ENCODE data around the gene ERC2. TPM values are rescaled to one million over a fixed set of nuclear protein-coding genes. Genes with fewer than 3 reads are reported as not detected.

ERC2 gene
- total and polyA plus RNA-seq, 2 of the 8 experiments (the other 6 are each of a cell fraction or from before 2014, with no cell fraction given), result 16.4 to 22.8 TPM

- Histone ChIP-seq H3K79me1 (ENCODE audit: low read depth, low read length) (no peaks in the 10 kb centered on the region), H3K23ac (ENCODE audit: insufficient read length) (no peak overlapping the region), H2BK20ac (ENCODE audit: low read length) (no peak overlapping the region), H3K36me3 (ENCODE audit: control insufficient read depth in 2 of 4, insufficient read depth in 4 of 4, low read length in 3 of 4) (no peaks in the 10 kb centered on the region), H3K4me1 (replicated peaks in 1 of 4; ENCODE audit: control insufficient read depth in 3 of 4, insufficient read depth in 4 of 4, low read length in 3 of 4) (no peaks in the 10 kb centered on the region), H3K4ac (replicated peaks; ENCODE audit: insufficient read length, low read depth, low read length) (no peak overlapping the region), H3K23me2 (ENCODE audit: low read depth, low read length) (no peaks in the 10 kb centered on the region; the same call in 1 of the 2 replicates), H3K56ac (replicated peaks; ENCODE audit: insufficient read length, low read depth, low read length) (no peak overlapping the region), H3K4me2 (ENCODE audit: insufficient read depth in 1 of 2, low read depth in 2 of 2, low read length in 2 of 2) (no peak overlapping the region), H4K8ac (ENCODE audit: extremely low read depth, insufficient read depth, low read length) (no peak overlapping the region), H3K4me3 (ENCODE audit: extremely low read depth in 1 of 4, insufficient read depth in 2 of 4, low read depth in 3 of 4, low read length in 4 of 4) (no peak overlapping the region), H2BK120ac (replicated peaks; ENCODE audit: low read depth, low read length) (no peak overlapping the region), H3K79me2 (ENCODE audit: control insufficient read depth in 1 of 2, insufficient read depth in 2 of 2, low read length in 2 of 2) (no peaks in the 10 kb centered on the region), H3K9me3 (ENCODE audit: insufficient read depth in 2 of 2, low read depth in 1 of 2, low read length in 1 of 2) (no peaks in the 10 kb centered on the region), H2BK15ac (ENCODE audit: low read length) (no peak overlapping the region), H2BK12ac (ENCODE audit: low read depth, low read length) (no peak overlapping the region), H2BK5ac (ENCODE audit: low read depth, low read length) (no peak overlapping the region), H3K14ac (ENCODE audit: insufficient read length) (no peak overlapping the region), H3K9ac (replicated peaks in 1 of 4; ENCODE audit: extremely low read depth in 1 of 4, low read depth in 3 of 4, low read length in 3 of 4) (no peak overlapping the region), H4K5ac (ENCODE audit: insufficient read length, low read depth, low read length) (no peak overlapping the region), H2AK5ac (ENCODE audit: low read depth, low read length) (no peak overlapping the region), H4K91ac (replicated peaks; ENCODE audit: insufficient read length, low read length) (no peak overlapping the region), H3K27me3 (replicated peaks in 1 of 4; ENCODE audit: control insufficient read depth in 3 of 4, extremely low read depth in 1 of 4, insufficient read depth in 3 of 4, low read length in 3 of 4) (no peaks in the 10 kb centered on the region), H3K27ac (ENCODE audit: low read depth, low read length) (no peak overlapping the region), H2AFZ (ENCODE audit: low read length) (no peak overlapping the region), H4K20me1 (replicated peaks in 1 of 2; ENCODE audit: control insufficient read depth in 1 of 2, insufficient read depth in 2 of 2, low read length in 2 of 2) (no peaks in the 10 kb centered on the region), H3K18ac (ENCODE audit: extremely low read depth, low read length) (no peak overlapping the region)
- FAIRE-seq, result no peak
- WGBS, 2 experiments (ENCODE audit: extremely low coverage in 1 of 2, insufficient coverage in 1 of 2, insufficient read length in 1 of 2, insufficient replicate concordance in 2 of 2, low coverage in 1 of 2, low lambda C conversion rate in 2 of 2, missing lambda C conversion rate in 1 of 2), result 84% methylated on average over 3 of the region's 3 CpGs; no CpG with 5 or more reads in 1 of the 2 experiments
- no peak for TF ChIP-seq SP2 (IDR thresholded peaks at IDR 0.05; ENCODE audit: low read length)
- POLR2A ChIA-PET (ENCODE audit: partially characterized antibody), result no interaction called here
- CTCF ChIA-PET (ENCODE audit: partially characterized antibody), result interaction anchor here (0.7 to 1.3 kb wide), 2 partner anchors 18 to 161 kb away, joined by 3 to 4 read pairs; no protein-coding TSS in a partner anchor
- no peak for DNase-seq (ENCODE audit: low read depth in 1 of 2, low spot score in 2 of 2)
Measured at GRCh38 chr3:55708242-55708641, 760.0 kb downstream of the ERC2 start.

All from H1 (cell line).